ENCODE measurements around the gene FGD1. TPM values are rescaled to one million over a fixed set of nuclear protein-coding genes. Genes with fewer than 3 reads are reported as not detected.

Gene FGD1
- total and polyA plus RNA-seq, 2 of the 8 experiments (the other 6 are each of a cell fraction or from before 2014, with no cell fraction given): 6.8 to 34.9 TPM

- H2BK12ac ChIP-seq (ENCODE audit: low read depth, low read length): no peak overlapping the region
- no peak overlapping the region for H2BK20ac ChIP-seq (ENCODE audit: low read length)
- H3K18ac ChIP-seq (ENCODE audit: extremely low read depth, low read length): no peak overlapping the region
- H3K14ac ChIP-seq (ENCODE audit: insufficient read length): no peak overlapping the region
- no peaks in the 10 kb centered on the region for H4K20me1 ChIP-seq (replicated peaks in 1 of 2; ENCODE audit: control insufficient read depth in 1 of 2, insufficient read depth in 2 of 2, low read length in 2 of 2)
- H3K4me2 ChIP-seq (ENCODE audit: insufficient read depth in 1 of 2, low read depth in 2 of 2, low read length in 2 of 2): no peak overlapping the region
- no peak overlapping the region for H2BK15ac ChIP-seq (ENCODE audit: low read length)
- H3K79me1 ChIP-seq (ENCODE audit: low read depth, low read length): no peaks in the 10 kb centered on the region
- ChIA-PET CTCF (ENCODE audit: partially characterized antibody) (no interaction called here), POLR2A (ENCODE audit: partially characterized antibody) (interaction anchor here (0.7 kb wide), 1 partner anchor 729 kb away, joined by 4 read pairs; no protein-coding TSS in a partner anchor)
- H3K4me3 ChIP-seq (ENCODE audit: extremely low read depth in 1 of 4, insufficient read depth in 2 of 4, low read depth in 3 of 4, low read length in 4 of 4): no peak overlapping the region
- no peak overlapping the region for H4K5ac ChIP-seq (ENCODE audit: insufficient read length, low read depth, low read length)
- DNase-seq (ENCODE audit: low read depth in 1 of 2, low spot score in 2 of 2) (no peak), FAIRE-seq (no peak)
- H3K27ac ChIP-seq (ENCODE audit: low read depth, low read length): no peak overlapping the region
- H3K36me3 ChIP-seq (ENCODE audit: control insufficient read depth in 2 of 4, insufficient read depth in 4 of 4, low read length in 3 of 4): no peaks in the 10 kb centered on the region
- H3K4ac ChIP-seq (replicated peaks; ENCODE audit: insufficient read length, low read depth, low read length): no peak overlapping the region
- 100% methylated on average over 1 of the region's 1 CpG; no CpG with 5 or more reads in 1 of the 2 experiments for WGBS, 2 experiments (ENCODE audit: extremely low coverage in 1 of 2, insufficient coverage in 1 of 2, insufficient read length in 1 of 2, insufficient replicate concordance in 2 of 2, low coverage in 1 of 2, low lambda C conversion rate in 2 of 2, missing lambda C conversion rate in 1 of 2)
- H3K79me2 ChIP-seq (ENCODE audit: control insufficient read depth in 1 of 2, insufficient read depth in 2 of 2, low read length in 2 of 2): no peaks in the 10 kb centered on the region
- H2AFZ ChIP-seq (ENCODE audit: low read length): no peak overlapping the region
- peaks cover 2% of the 10 kb centered on the region; the same call in 1 of the 2 replicates for H3K23me2 ChIP-seq (ENCODE audit: low read depth, low read length)
- H3K4me1 ChIP-seq (replicated peaks in 1 of 4; ENCODE audit: control insufficient read depth in 3 of 4, insufficient read depth in 4 of 4, low read length in 3 of 4): peaks cover 0 to 6% (median 2%) of the 10 kb centered on the region in 4 experiments; a peak in 3 of 7 replicates
- H3K27me3 ChIP-seq (replicated peaks in 1 of 4; ENCODE audit: control insufficient read depth in 3 of 4, extremely low read depth in 1 of 4, insufficient read depth in 3 of 4, low read length in 3 of 4): no peaks in the 10 kb centered on the region
- H2BK120ac ChIP-seq (replicated peaks; ENCODE audit: low read depth, low read length): no peak overlapping the region
- H3K9ac ChIP-seq (replicated peaks in 1 of 4; ENCODE audit: extremely low read depth in 1 of 4, low read depth in 3 of 4, low read length in 3 of 4): no peak overlapping the region
- H3K56ac ChIP-seq (replicated peaks; ENCODE audit: insufficient read length, low read depth, low read length): no peak overlapping the region
- no peaks in the 10 kb centered on the region for H3K9me3 ChIP-seq (ENCODE audit: insufficient read depth in 2 of 2, low read depth in 1 of 2, low read length in 1 of 2)
- H4K8ac ChIP-seq (ENCODE audit: extremely low read depth, insufficient read depth, low read length): no peak overlapping the region
- no peak overlapping the region for H2AK5ac ChIP-seq (ENCODE audit: low read depth, low read length)
- no peak overlapping the region for H4K91ac ChIP-seq (replicated peaks; ENCODE audit: insufficient read length, low read length)
- H2BK5ac ChIP-seq (ENCODE audit: low read depth, low read length): no peak overlapping the region
- H3K23ac ChIP-seq (ENCODE audit: insufficient read length): no peak overlapping the region
- TF ChIP-seq KDM4A (IDR thresholded peaks at IDR 0.05; ENCODE audit: low read depth, low read length, severe bottlenecking) (no peak), KDM1A (IDR thresholded peaks at IDR 0.05; ENCODE audit: borderline replicate concordance, low read length) (no peak), CTBP2 (IDR thresholded peaks at IDR 0.05; ENCODE audit: borderline replicate concordance, insufficient read depth, insufficient read length, low read length) (no peak), GTF2F1 (IDR thresholded peaks at IDR 0.05; ENCODE audit: borderline replicate concordance, low read depth, low read length) (no peak), HDAC2 (IDR thresholded peaks at IDR 0.05; ENCODE audit: borderline replicate concordance in 1 of 2, low read depth in 2 of 2, low read length in 2 of 2) (no peak), SP4 (IDR thresholded peaks at IDR 0.05; ENCODE audit: low read length) (no peak), TAF1 (IDR thresholded peaks at IDR 0.05; ENCODE audit: low read depth, low read length) (no peak), ASH2L (IDR thresholded peaks at IDR 0.05; ENCODE audit: low read length) (no peak), RXRA (IDR thresholded peaks at IDR 0.05; ENCODE audit: insufficient read depth, low read depth, low read length) (no peak), RBBP5 (IDR thresholded peaks at IDR 0.05; ENCODE audit: borderline replicate concordance, low read depth, low read length) (no peak), POLR2AphosphoS5 (IDR thresholded peaks at IDR 0.05; ENCODE audit: low read depth, low read length) (no peak), RAD21 (IDR thresholded peaks at IDR 0.05 in 1 of 2, conservative IDR thresholded peaks at IDR 0.05 in 1 of 2; ENCODE audit: low read depth in 2 of 2, low read length in 2 of 2) (no peak), JUND (IDR thresholded peaks at IDR 0.05; ENCODE audit: low read length) (no peak), RNF2 (IDR thresholded peaks at IDR 0.05; ENCODE audit: borderline replicate concordance, low read depth, low read length, missing control alignments, poor library complexity, severe bottlenecking) (no peak)
Measured at GRCh38 chrX:54411732-54412131, 84.3 kb downstream of the FGD1 start.
